ENCODE measurements around the gene PGLYRP4. TPM values are rescaled to one million over a fixed set of nuclear protein-coding genes. Genes with fewer than 3 reads are reported as not detected.
A peak's percentile ranks its signal among the peaks of the same experiment; 100 is the strongest.

PGLYRP4 gene
- total and polyA plus RNA-seq, 12 donors, result not detected

DNA sequence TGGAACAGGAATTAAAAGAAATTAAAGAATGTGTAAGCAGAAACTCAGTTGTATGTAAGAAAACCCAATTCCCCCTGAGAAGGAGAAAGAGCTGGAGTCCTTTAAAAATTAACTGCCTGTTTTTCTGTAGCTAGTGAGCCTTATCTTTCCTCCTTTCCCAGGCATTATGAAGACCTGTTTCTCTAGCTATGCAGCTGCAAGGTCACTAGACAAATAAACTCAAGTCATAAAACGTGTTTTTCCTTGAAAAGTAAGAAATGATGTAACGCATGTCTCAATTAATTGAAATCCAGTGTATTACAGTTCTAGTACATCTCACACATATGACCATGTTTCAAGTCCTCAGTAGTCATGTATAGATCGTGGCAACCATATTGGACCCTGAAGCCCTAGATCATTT lies 21.5 kb upstream of the PGLYRP4 start:
- no peaks in the 10 kb centered on the region for H3K4me1 ChIP-seq (replicated peaks in 1 of 2)
- WGBS, 4 donors, result 49 to 65% (median 56%) methylated on average over 3 of the region's 3 CpGs
- no peaks in the 10 kb centered on the region for H3K27me3 ChIP-seq
- intact Hi-C loops (cut with DNase I), result no loop called here
- no peaks in the 10 kb centered on the region for H3K36me3 ChIP-seq (replicated peaks in 1 of 2)
- H3K4me3 ChIP-seq, result no peak overlapping the region
- no peak for DNase-seq
- no peak for TF ChIP-seq POLR2A (IDR thresholded peaks at IDR 0.05)
- TF ChIP-seq, protein P1, sequence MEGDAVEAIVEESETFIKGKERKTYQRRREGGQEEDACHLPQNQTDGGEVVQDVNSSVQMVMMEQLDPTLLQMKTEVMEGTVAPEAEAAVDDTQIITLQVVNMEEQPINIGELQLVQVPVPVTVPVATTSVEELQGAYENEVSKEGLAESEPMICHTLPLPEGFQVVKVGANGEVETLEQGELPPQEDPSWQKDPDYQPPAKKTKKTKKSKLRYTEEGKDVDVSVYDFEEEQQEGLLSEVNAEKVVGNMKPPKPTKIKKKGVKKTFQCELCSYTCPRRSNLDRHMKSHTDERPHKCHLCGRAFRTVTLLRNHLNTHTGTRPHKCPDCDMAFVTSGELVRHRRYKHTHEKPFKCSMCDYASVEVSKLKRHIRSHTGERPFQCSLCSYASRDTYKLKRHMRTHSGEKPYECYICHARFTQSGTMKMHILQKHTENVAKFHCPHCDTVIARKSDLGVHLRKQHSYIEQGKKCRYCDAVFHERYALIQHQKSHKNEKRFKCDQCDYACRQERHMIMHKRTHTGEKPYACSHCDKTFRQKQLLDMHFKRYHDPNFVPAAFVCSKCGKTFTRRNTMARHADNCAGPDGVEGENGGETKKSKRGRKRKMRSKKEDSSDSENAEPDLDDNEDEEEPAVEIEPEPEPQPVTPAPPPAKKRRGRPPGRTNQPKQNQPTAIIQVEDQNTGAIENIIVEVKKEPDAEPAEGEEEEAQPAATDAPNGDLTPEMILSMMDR (IDR thresholded peaks at IDR 0.05), result no peak
- H3K9me3 ChIP-seq (replicated peaks in 1 of 3), result no peaks in the 10 kb centered on the region
- H3K27ac ChIP-seq, result no peak overlapping the region

DNA sequence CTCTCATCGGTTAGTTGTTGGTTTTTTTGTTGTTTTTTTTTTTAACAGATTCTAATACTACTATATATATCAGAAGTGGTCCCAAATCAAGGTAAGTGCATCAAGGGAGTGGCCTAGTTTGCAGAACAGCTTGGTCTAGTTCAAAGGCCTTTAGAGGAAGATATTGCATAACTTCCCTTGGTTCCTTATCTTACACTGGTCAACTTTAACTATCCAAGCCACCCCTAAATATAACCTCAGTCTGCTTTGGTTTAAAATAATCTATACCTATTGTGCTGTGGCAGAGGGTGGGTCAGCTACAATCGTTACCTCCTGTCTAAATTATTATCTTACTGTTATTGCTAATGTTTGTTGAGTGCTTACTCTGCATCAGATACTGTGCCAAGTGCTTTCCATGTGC lies 19.9 kb upstream of the PGLYRP4 start:
- no peak for TF ChIP-seq POLR2A (IDR thresholded peaks at IDR 0.05)
- TF ChIP-seq, protein P1 (IDR thresholded peaks at IDR 0.05), result no peak
- Histone ChIP-seq H3K9me3 (replicated peaks in 1 of 3) (no peaks in the 10 kb centered on the region), H3K4me3 (no peak overlapping the region), H3K27me3 (no peaks in the 10 kb centered on the region), H3K36me3 (replicated peaks in 1 of 2) (no peaks in the 10 kb centered on the region), H3K4me1 (replicated peaks in 1 of 2) (no peaks in the 10 kb centered on the region), H3K27ac (no peak overlapping the region)
- DNase-seq, result no peak
- WGBS, 4 donors, result 64 to 80% (median 70%) methylated on average over 2 of the region's 2 CpGs
- intact Hi-C loops (cut with DNase I), result no loop called here

DNA sequence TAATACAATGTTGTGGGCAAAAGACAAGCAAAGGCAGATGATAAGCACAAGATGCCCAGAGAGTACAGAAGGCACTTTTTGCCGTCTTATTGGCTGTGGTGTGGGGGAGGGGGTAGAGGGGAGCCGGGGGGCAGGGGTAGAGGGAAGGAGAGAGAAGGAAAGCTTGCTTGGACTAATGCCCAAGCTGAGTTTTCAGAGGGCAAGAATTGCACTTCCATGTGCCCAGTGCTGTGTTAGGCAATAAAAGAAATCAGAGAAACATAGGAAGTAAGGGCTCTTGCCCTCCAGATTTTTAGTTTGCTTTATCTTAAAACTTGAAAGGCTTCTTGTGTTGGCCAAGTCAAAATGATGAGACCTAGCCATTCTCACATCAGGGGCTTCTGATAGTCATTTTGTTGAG lies 18.4 kb upstream of the PGLYRP4 start:
- Histone ChIP-seq H3K4me1 (replicated peaks in 1 of 2) (no peaks in the 10 kb centered on the region), H3K36me3 (replicated peaks in 1 of 2) (no peaks in the 10 kb centered on the region), H3K27ac (no peak overlapping the region), H3K4me3 (no peak overlapping the region), H3K27me3 (no peaks in the 10 kb centered on the region), H3K9me3 (replicated peaks in 1 of 3) (no peaks in the 10 kb centered on the region)
- intact Hi-C loops (cut with DNase I), result no loop called here
- TF ChIP-seq, protein P1 (IDR thresholded peaks at IDR 0.05), result no peak
- TF ChIP-seq POLR2A (IDR thresholded peaks at IDR 0.05), result no peak
- peak in 1 of 7 donors; percentile 9 for DNase-seq
- 35 to 60% (median 55%) methylated on average over 2 of the region's 2 CpGs for WGBS, 4 donors

DNA sequence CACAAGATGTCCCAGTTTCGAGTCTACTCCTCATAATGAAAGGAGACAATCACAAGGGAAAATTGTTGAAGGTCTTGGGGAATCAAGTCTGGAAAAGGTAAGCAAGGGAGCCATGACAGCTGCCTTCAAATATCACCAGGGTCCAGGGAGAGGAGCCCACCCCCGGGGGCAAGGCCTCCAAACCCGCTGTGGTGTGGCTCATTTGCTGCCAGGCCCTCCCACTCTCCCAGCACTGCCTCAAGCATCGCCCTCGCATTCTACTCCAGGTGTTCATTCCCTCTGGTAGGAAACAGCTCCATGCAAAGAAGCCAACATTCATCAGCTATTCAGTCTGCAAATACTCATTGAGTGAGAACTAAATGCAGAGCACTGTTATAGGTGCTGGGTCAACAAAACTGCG lies 17.6 kb upstream of the PGLYRP4 start:
- H3K4me1 ChIP-seq (replicated peaks in 1 of 2), result no peaks in the 10 kb centered on the region
- H3K4me3 ChIP-seq, result no peak overlapping the region
- TF ChIP-seq, protein P1 (IDR thresholded peaks at IDR 0.05), result no peak
- no peak for TF ChIP-seq POLR2A (IDR thresholded peaks at IDR 0.05)
- 64 to 82% (median 79%) methylated on average over 6 of the region's 6 CpGs for WGBS, 4 donors
- peak in 2 of 7 donors; percentile 7 to 10 for DNase-seq
- H3K27me3 ChIP-seq, result no peaks in the 10 kb centered on the region
- no peak overlapping the region for H3K27ac ChIP-seq
- H3K9me3 ChIP-seq (replicated peaks in 1 of 3), result no peaks in the 10 kb centered on the region
- H3K36me3 ChIP-seq (replicated peaks in 1 of 2), result no peaks in the 10 kb centered on the region
- intact Hi-C loops (cut with DNase I), result no loop called here

Measured in adrenal gland (tissue), 12 donors.